HCT116 (cell line): ENCODE measurements around the gene CTIF. TPM values are rescaled to one million over a fixed set of nuclear protein-coding genes. Genes with fewer than 3 reads are reported as not detected.

Experiments
- ATAC-seq: fragments of 200-7000 bp; cut with Tn5 transposase; 2 replicates; pipeline ENCODE4 v1.9.1; 2020; ENCODE audit warnings: mild to moderate bottlenecking, moderate library complexity
- BruUV-seq: library from RNA; stranded (reverse); fragments of 400-500 nt; replicated peaks from 2 replicates; lab custom pipeline; 2021; lab: Mats Ljungman, UMichigan
- CTCF ChIA-PET: fragments of 300-600 bp; sonication (Branson Sonifier 250); formaldehyde crosslinking; loops from one replicate; lab custom pipeline; 2021; ENCODE audit warnings: antibody characterized with exemption; lab: Charles Lee
- POLR2A ChIA-PET: fragments of 300-600, 350-600 bp; sonication (Branson Sonifier 250); formaldehyde crosslinking; loops from one replicate; lab custom pipeline; 2021; ENCODE audit warnings: antibody characterized with exemption; lab: Charles Lee
- RAD21 ChIA-PET, 2 experiments: fragments of 300-600 bp; sonication (Branson Sonifier 250); formaldehyde crosslinking; loops; one replicate each; lab custom pipeline; 2023; ENCODE audit warnings: low total read pairs in 2 of 2; ENCODE audit not compliant: uncharacterized antibody in 2 of 2, unreplicated experiment in 2 of 2, low non-redundant PET in 1 of 2; lab: Charles Lee
- DNase-seq: peaks from one replicate; pipeline ENCODE4 v3.0.0-alpha.2; 2010; ENCODE audit warnings: low read depth, low spot score
- H2AFZ ChIP-seq: fragments of 200-600 bp; shearing (Covaris generic), sonication (generic); 2 replicates; pipeline ENCODE4 v1.6.1; 2017; ENCODE audit warnings: low read depth, mixed run types, mixed read lengths, antibody characterized with exemption, low read length; ENCODE audit not compliant: poor library complexity, severe bottlenecking
- H3K27ac ChIP-seq: 2 replicates; pipeline ENCODE4 v1.5.1; 2012; ENCODE audit warnings: low read depth, low read length
- H3K27me3 ChIP-seq: fragments of 200-600 bp; sonication (generic); 2 replicates; pipeline ENCODE4 v1.6.1; 2016; ENCODE audit warnings: mixed run types, low read length, mixed read lengths; ENCODE audit not compliant: insufficient read depth
- H3K36me3 ChIP-seq, 2 experiments: fragments of 200-500 bp in 1 of 2; fragments of 200-600 bp in 1 of 2; sonication (Bioruptor generic) in 1 of 2; sonication (generic) in 1 of 2; 2 replicates each; pipeline versions ENCODE4 v1.5.1 to v1.6.1; 2014 to 2016; ENCODE audit warnings: low read length in 2 of 2, inconsistent platforms in 1 of 2, mixed read lengths in 1 of 2, mixed run types in 1 of 2; ENCODE audit not compliant: insufficient read depth in 2 of 2, control insufficient read depth in 1 of 2
- H3K4me1 ChIP-seq, 2 experiments: fragments of 200-600 bp in 1 of 2; sonication (generic) in 1 of 2; 2 replicates each; pipeline versions ENCODE4 v1.5.1 to v1.6.1; 2012 to 2017; ENCODE audit warnings: low read length in 2 of 2, inconsistent platforms in 1 of 2, mild to moderate bottlenecking in 1 of 2, mixed read lengths in 1 of 2, mixed run types in 1 of 2, moderate library complexity in 1 of 2; ENCODE audit not compliant: insufficient read depth in 2 of 2, control insufficient read depth in 1 of 2
- H3K4me2 ChIP-seq: fragments of 200-600 bp; sonication (generic); 2 replicates; pipeline ENCODE4 v1.6.1; 2017; ENCODE audit warnings: mixed run types, low read length, mixed read lengths
- H3K4me3 ChIP-seq, 2 experiments: fragments of 200-600 bp in 1 of 2; sonication (generic) in 1 of 2; replicated peaks in 1 of 2; 2 replicates each; pipeline ENCODE4 v1.5.1; 2011 to 2016; ENCODE audit warnings: low read length in 2 of 2, control low read depth in 1 of 2, low read depth in 1 of 2, mild to moderate bottlenecking in 1 of 2, mixed read lengths in 1 of 2, mixed run types in 1 of 2
- H3K79me2 ChIP-seq: fragments of 200-600 bp; sonication (generic); 2 replicates; pipeline ENCODE4 v1.6.1; 2017; ENCODE audit warnings: mild to moderate bottlenecking, mixed run types, low read length, moderate library complexity, mixed read lengths; ENCODE audit not compliant: insufficient read depth
- H3K9ac ChIP-seq: fragments of 200-600 bp; sonication (generic); 2 replicates; pipeline ENCODE4 v1.6.1; 2016; ENCODE audit warnings: low read length, mixed read lengths
- H3K9me2 ChIP-seq: fragments of 200-600 bp; sonication (generic), shearing (Covaris generic); 2 replicates; pipeline ENCODE4 v1.6.1; 2017; ENCODE audit warnings: mixed run types, mild to moderate bottlenecking, moderate library complexity; ENCODE audit not compliant: insufficient read depth
- H3K9me3 ChIP-seq, 2 experiments: fragments of 200-500 bp in 1 of 2; fragments of 200-600 bp in 1 of 2; sonication (Bioruptor generic) in 1 of 2; sonication (generic) in 1 of 2; 2 replicates each; pipeline ENCODE4 v1.6.1; 2014 to 2017; ENCODE audit warnings: low read length in 2 of 2, mixed read lengths in 2 of 2, inconsistent platforms in 1 of 2, low read depth in 1 of 2, mild to moderate bottlenecking in 1 of 2, mixed run types in 1 of 2, moderate library complexity in 1 of 2; ENCODE audit not compliant: control insufficient read depth in 1 of 2, insufficient read depth in 1 of 2
- H4K20me1 ChIP-seq: fragments of 200-600 bp; sonication (generic), shearing (Covaris generic); 2 replicates; pipeline ENCODE4 v1.6.1; 2017; ENCODE audit warnings: mixed run types, mild to moderate bottlenecking, moderate library complexity; ENCODE audit not compliant: insufficient read depth
- ATF3 ChIP-seq: IDR thresholded peaks from 2 replicates; pipeline ENCODE4 v1.6.1; 2012
- EGR1 ChIP-seq: IDR thresholded peaks from 2 replicates; pipeline ENCODE4 v1.6.1; 2012; ENCODE audit warnings: low read depth
- ELF1 ChIP-seq: IDR thresholded peaks from 2 replicates; pipeline ENCODE4 v1.6.1; 2012; ENCODE audit warnings: low read depth, borderline replicate concordance
- FOSL1 ChIP-seq: IDR thresholded peaks from 2 replicates; pipeline ENCODE4 v1.6.1; 2012; ENCODE audit warnings: low read depth
- JUND ChIP-seq: IDR thresholded peaks from 2 replicates; pipeline ENCODE4 v1.6.1; 2012
- POLR2AphosphoS5 ChIP-seq: IDR thresholded peaks from 2 replicates; pipeline ENCODE4 v1.6.1; 2011; ENCODE audit warnings: mild to moderate bottlenecking, low read depth, low read length, moderate library complexity
- SRF ChIP-seq: IDR thresholded peaks from 2 replicates; pipeline ENCODE4 v1.6.1; 2012; ENCODE audit warnings: low read depth
- ZFX ChIP-seq: fragments of 450-650 bp; IDR thresholded peaks from 2 replicates; pipeline ENCODE4 v1.6.1; 2017
- intact Hi-C: fragments of 100-400 bp; cut with micrococcal nuclease; formaldehyde crosslinking; loops from 2 replicates; pipeline ENCODE4 v1.10.0; 2022
- total RNA-seq: library from RNA; stranded (reverse); gene quantifications from one replicate; pipeline ENCODE4 v1.2.1, GENCODE V29; 2021; ENCODE audit not compliant: unreplicated experiment
- TF ChIP-seq, protein P1 (sequence below): IDR thresholded peaks from 2 replicates; pipeline ENCODE4 v1.6.1; 2012; ENCODE audit warnings: low read depth

CTIF gene
- total RNA-seq, 1 experiment from 2014 or later = 19.7 TPM

DNA sequence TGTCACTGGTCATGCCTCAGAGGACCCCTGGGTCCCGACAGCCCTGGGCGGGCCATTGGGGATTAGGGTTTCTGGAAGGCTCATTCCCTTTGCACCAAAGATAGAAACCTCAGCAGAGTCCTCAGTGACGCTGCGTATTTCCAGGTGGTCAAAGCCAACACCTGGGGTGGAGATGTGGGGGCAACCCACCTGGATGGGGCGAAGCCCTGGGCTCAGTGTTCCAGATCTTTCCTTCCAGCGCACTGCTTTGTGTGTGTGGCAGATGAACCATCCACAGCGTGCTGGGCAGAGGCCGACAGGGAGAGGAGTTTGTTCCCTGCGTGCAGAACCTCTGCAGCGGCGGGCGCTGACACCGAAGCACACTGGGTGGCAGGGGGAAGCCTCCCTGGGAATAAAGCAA is 143.9 kb downstream of the CTIF start:
- H2AFZ ChIP-seq = no peak overlapping the region
- ChIA-PET CTCF (no interaction called here), POLR2A (no interaction called here), RAD21 (no interaction called here)
- peaks cover 0 to 4% of the 10 kb centered on the region in 2 experiments; a peak in 1 of 4 replicates for H3K4me1 ChIP-seq
- no peak overlapping the region for H3K9ac ChIP-seq
- no peak overlapping the region for H3K4me3 ChIP-seq
- intact Hi-C loops = no loop called here
- H3K4me2 ChIP-seq = no peak overlapping the region
- DNase-seq = no peak
- H3K27me3 ChIP-seq = no peaks in the 10 kb centered on the region
- H4K20me1 ChIP-seq = no peaks in the 10 kb centered on the region
- no peak overlapping the region for H3K27ac ChIP-seq
- ATAC-seq = no peak
- no peaks in the 10 kb centered on the region for H3K9me3 ChIP-seq
- no TSS peak for BruUV-seq
- H3K36me3 ChIP-seq = no peaks in the 10 kb centered on the region
- no peaks in the 10 kb centered on the region for H3K79me2 ChIP-seq
- H3K9me2 ChIP-seq = no peaks in the 10 kb centered on the region
- TF ChIP-seq SRF (no peak), ZFX (no peak), JUND (no peak), POLR2AphosphoS5 (no peak), FOSL1 (no peak), EGR1 (no peak), ATF3 (no peak), ELF1 (no peak)
- TF ChIP-seq, protein P1, sequence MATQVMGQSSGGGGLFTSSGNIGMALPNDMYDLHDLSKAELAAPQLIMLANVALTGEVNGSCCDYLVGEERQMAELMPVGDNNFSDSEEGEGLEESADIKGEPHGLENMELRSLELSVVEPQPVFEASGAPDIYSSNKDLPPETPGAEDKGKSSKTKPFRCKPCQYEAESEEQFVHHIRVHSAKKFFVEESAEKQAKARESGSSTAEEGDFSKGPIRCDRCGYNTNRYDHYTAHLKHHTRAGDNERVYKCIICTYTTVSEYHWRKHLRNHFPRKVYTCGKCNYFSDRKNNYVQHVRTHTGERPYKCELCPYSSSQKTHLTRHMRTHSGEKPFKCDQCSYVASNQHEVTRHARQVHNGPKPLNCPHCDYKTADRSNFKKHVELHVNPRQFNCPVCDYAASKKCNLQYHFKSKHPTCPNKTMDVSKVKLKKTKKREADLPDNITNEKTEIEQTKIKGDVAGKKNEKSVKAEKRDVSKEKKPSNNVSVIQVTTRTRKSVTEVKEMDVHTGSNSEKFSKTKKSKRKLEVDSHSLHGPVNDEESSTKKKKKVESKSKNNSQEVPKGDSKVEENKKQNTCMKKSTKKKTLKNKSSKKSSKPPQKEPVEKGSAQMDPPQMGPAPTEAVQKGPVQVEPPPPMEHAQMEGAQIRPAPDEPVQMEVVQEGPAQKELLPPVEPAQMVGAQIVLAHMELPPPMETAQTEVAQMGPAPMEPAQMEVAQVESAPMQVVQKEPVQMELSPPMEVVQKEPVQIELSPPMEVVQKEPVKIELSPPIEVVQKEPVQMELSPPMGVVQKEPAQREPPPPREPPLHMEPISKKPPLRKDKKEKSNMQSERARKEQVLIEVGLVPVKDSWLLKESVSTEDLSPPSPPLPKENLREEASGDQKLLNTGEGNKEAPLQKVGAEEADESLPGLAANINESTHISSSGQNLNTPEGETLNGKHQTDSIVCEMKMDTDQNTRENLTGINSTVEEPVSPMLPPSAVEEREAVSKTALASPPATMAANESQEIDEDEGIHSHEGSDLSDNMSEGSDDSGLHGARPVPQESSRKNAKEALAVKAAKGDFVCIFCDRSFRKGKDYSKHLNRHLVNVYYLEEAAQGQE = no peak
- TF ChIP-seq, all 23 proteins: peak for 0
